Colon (tissue), 2 donors: ENCODE data around the gene LILRA6.
"Not testable (repeated sequence)": the region's sequence is repeated elsewhere in the genome, so short reads cannot be mapped to it uniquely, and the experiment has no call there.

Experiments used
- FAIRE-seq: peaks from 2 replicates; lab custom pipeline; 2012; peaks lifted over from hg19 to GRCh38; lab: Jason Lieb, UNC
- donor health status: control.
- donor health status: control.

LILRA6 gene

DNA sequence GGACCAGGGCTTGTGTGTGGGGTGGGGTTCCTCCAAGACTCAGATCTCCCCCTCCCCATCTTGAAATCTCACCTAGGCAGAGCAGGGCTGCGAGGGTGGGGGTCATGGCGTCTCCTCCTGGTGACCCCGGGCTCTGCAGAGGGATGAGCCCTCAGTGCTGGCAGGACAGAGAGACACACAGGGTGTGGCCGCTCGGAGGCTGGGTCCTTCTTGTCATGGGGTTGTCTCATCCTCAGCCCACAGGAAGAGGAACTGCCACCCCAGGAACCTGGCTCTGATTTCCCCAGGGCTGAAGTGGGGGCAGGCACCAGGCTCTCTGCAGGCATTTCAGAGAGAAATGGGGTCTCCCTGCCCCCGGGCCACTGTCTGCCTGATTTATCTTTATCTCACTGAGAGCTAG is at the start of gene LILRA6:
LILRA6 (minus strand) TSS at position 145 of the 400 bp plus-strand sequence.
- not testable (repeated sequence) for FAIRE-seq

DNA sequence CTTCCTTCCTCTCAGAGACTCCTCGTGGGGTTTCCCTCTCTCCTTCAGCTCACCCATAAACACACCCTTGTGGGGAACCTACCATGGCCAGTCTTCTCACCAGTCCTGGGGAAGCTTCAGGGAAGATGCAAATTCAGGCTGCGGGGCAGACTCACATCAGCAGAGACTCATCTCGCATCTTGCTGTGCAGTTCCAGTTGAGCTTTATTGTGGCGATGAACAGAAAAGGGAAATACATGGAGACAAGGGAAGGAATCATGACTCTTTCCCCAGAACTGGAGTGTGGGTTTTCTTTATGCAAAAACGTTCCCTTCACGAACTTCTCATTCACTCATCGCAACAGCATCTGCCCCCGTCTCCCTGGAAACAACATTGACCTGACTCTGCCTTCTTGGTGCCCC is 46.6 kb upstream of the LILRA6 start:
- not testable (repeated sequence) for FAIRE-seq

DNA sequence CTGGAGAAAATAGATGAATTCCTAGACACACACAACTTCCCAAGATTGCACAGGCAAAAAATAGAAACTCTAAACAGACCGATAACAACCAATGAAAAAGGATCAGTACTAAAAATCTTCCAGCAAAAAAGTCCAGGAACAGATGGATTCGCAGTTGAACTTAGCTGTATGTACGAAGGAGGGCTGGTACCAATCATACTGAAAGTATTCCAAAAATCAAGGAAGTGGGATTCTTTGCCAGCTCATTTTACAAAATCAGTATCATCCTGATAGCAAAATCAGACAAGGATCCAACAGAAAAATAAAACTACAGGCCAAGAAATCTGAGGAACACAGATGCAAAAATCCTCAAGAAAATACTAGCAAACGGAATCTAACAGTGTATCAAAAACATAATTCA is 44.9 kb upstream of the LILRA6 start:
- no peak for FAIRE-seq

DNA sequence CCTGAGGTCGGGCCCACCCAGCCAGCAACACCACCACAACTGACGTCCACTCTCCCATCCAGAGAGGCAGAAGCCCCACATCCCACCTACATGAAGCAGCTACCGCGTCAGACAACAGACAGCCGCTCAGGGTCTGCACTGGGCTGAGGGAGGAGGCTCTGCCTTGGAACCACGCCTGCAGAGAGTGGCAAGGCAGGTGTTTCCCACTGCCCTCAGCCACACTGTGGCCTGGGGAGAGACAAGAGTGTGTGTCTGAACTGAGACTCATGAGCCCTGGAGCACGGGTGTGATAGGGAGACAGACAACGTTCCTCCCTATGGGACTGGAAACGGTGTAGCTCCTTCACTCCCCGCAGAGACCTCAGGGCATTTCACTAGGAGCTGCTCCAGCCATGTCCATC is 43.7 kb upstream of the LILRA6 start:
- not testable (repeated sequence) for FAIRE-seq

DNA sequence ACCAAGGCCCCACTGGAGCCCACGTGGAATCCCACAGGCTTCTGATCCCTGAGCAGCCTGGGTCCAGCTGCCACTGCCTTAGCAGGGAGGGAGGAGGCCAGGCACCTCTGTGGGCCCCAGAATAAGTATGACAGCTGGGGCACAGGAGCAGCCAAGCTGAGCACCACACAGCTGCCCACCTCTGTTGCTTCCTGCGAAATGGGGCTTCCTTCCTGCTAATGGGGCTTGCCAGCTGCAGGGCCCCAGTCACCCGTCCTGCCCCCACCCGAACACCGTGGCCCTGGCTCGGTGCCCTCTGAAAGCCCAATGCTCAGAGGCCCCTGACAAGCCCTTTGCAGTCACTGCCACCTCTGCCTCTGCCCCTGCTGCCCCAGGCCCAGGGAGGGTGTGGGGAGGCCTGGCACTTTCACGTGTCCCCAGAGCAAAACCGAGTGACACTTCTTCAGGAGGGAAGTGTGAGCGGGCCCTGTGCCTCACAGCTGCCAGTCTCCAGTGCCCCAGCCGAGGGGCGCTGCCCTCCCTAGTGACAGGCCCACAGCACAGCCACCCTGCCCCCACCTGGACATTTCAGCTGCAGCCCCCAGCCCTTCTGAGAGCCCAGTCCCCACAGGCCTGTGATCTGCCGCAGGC is 43.0 kb upstream of the LILRA6 start:
- not testable (repeated sequence) for FAIRE-seq

DNA sequence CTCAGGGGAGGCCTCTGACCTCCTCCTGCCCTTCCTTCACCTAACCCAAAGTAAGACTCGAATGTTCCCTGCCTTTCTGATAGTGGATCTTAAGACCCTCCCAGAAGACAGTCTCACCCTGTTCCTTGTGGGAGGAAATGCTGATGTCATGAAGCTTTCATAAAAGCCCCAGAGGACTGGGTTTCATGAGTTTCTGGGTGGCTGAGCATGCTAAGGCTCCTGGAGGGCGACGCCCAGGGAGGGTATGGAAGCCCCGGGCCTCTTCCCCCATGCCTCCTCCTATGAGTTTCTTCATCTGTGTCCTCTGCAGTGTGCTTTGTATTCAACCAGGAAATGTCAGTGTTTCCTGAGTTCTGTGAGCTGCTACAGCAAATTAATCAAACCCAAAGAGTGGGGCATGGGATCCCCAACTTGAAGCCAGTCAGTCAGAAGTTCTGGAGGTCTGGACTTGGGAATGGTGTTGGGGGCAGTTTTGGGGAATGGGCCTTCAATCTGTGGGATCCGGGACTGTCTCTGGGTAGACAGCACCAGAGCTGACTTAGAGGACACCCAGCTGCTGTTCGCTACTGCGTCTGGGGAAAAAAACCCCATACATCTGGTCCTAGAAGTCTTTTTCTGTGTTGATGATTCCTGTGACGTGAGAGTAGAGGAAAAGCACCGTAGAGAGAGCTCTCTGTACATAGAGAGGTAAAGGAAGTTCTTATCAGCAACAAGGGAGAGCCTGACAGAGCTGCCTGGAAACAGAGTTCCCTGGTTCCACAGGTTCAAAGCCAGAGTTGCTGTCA is 40.3 kb upstream of the LILRA6 start:
- FAIRE-seq, result no peak

DNA sequence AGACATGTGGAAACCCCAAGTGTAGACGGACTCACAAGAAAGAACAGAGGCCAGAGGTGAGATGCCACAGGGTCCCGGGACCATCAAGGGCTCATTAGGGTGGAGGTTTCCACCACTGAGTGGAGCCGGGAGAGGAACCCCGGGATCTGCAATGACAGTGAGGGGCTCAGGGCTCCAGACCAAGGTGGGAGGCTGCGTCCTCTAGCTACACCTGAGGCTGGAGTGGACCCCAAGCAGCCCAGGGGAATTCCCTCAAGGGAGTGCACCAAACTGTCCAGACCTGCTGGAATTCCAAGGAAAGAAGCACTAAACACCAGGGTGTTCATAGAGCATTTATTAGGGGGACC is 39.1 kb upstream of the LILRA6 start:
- FAIRE-seq, result not testable (repeated sequence)

DNA sequence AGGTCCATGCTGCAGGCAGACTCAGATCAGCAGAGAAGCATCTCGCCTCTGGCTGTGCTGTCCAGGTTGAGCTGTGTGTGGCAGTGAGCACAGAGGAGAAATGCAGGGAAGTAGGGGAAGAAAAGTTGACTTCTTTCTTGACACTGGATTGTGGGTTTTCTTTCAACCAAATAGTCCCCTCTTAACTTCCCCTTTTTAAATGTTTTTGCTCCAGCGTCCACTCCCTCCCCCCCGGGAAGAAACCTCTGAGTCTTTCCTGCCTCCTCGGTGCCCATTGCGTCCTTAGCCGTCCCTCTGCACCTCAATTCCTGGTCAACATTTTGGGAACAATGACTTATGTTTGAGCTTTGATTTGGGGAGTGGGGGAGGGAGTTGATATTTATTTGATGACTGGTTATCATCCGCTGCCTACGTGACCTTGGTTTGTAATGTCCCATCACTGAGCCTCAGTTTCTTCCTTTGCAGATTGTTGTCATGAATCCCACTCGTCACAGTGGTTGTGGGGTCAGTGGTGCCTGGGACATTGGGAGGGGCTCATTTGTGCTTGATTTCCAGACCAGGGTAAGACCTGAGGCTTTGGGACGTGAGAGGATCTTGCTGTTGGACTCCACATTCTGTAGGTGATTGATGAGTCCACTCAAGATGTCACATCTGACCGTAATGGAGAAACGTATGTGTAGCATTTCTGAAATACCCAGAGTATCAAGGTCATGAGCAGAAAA is 38.6 kb upstream of the LILRA6 start, which contains the start of gene LILRB2:
LILRB2 (minus strand) TSS at position 104 of the 722 bp plus-strand sequence. CDS start 614 bp downstream, outside the sequence.
- FAIRE-seq, result no peak

DNA sequence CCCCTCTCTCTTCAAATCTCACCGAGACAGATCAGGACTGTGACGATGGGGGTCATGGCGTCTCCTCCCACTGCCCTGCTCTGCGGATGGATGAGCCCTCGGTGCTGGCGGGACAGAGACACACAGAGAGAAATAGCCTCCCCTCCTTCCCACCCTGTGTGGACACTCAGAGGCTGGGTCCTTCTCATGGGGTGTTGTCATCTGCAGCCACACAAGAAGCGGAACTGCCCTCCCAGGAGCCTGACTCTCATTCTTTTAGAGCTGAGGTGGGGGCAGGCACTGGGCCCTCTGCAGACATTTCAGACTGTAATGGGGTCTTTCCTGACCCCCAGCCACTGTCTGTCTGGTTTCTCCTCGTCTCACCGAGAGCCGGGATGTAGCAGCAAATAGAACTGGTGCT is 37.9 kb upstream of the LILRA6 start:
- not testable (repeated sequence) for FAIRE-seq

DNA sequence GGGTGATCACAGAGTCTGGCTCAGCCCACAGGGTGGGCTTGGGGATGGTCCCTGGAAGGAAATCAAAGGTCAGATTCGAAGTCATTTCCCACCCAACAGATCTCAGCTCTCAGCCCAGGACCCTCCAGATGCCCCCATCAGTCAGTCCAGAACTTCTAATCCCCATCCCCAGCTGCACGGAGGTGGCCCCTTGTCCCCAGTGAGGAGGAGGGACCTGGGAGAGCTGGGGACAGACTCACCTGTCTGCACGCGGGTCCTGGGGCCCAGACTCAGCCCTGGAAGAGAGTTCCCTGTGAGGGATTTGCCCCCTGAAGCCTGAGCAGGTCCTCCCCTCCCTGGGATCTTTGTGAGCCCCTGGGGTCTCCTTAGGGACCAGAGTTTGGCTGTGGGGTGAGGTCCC is 37.4 kb upstream of the LILRA6 start:
- not testable (repeated sequence) for FAIRE-seq

DNA sequence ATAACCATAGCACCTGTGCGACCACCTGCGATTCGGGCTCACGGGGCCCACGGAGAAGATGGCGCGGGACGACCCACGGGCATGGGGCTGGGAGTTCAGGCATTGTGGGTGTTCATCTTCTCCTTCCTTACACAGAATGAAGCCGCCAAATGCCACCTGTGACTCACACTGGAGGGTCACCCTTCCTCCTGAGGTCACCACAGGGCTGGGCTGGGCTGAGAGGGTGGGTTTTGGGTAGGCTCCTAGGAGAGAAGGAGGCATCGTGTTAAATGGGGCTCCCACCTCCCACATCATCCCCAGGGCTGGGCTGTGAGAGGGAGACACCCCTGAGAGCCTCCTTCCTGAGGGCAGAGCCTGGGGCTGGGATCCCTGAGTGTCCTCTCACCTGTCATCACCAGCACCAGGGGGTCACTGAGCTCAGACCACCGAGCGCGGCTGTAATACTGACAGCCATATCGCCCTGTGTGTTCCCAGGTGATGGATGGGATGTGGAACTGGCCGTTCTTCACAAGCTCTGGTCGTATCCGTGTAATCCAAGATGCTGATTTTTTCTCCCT is 36.9 kb upstream of the LILRA6 start:
- no peak for FAIRE-seq

DNA sequence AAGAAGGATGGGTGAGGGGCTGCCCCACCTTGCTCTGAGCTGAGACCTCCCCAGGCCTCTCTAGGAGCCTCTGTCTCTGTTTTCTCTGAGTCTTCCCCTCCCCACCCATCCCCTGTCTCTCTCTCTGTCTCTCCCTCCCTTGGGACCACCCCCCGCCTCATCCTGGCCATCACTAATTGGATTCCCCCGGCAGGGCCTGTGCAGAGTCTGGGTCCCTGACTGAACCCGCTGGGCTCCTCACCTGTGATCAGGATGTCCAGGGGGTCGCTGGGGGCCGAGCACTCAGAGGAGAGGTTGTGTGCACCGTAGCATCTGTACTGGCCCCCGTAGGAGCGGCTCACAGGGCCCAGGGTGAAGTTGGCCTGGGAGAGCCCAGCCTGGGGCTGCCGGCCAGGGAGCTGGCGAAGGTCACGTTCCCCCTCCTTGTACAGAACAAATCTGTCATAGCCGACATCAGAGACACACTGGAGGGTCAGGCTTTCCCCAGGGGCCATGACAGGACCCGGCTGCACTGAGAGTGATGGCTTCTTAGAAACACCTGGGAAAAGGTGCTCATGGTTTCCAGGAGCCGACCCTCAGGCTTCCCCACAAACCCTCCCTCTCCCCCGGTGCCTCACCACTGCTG is 36.1 kb upstream of the LILRA6 start:
- not testable (repeated sequence) for FAIRE-seq

DNA sequence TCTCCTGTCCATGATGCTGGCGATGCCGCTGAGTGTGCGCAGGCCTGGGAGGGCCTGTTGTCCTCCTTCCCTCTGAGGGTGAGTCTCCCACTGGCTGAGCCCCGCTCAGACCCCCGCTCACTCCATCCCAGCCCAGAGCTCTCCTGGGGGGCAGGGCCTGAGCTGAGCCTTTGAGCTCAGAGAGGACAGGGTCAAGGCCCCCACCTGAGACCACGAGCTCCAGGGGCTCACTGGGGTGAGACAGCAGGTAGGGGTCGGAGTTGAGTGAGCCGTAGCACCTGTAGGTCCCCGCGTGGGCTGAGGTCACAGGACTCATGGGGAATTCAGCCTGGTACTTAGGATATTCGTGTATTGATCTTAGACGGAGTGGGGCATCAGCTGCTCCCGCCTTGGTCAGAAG is 35.5 kb upstream of the LILRA6 start:
- FAIRE-seq, result not testable (repeated sequence)

DNA sequence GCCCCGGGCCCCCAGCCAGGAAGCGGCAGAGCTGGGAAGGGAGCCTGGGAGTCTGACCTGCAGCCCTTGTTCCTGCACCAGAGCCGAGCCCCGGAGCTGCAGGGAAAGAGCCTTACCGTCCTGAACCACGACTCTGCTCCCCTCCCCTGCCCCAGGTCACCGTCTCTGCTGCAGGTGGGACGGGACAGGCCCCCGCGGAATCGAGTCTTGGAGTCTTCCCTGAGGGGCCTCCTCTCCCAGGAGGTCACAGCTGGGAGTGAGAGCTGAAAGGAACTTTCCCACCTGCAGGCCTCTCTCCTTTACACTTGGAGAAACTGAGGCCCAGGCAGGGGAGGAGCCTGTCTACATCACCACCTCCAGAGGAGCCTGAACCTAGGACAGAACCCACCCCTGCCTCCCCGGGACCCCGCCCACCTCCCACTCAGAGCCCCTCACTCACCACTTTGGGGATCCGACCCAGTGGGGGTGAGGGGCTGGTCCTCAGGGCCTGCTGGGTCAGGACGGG is 34.6 kb upstream of the LILRA6 start:
- not testable (repeated sequence) for FAIRE-seq

DNA sequence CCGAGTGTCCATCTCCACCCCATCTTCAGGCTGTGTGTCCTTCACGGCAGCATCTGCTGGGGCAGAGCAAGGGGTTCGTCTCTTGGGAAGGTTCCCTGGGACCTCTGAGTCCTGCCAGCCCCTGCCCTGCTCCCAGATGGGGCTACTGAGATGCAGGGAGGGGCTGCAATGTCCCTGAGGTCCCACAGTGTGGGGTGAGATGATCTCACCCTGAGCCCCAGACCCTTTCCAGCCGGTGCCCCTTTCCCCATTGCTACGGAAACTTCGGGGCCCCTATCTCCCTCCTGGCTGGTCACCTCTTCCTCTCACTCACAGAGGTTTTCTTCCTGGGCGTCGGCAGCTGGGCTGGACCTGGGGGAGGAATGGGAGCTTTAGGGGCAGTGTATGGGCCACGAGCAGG is 33.4 kb upstream of the LILRA6 start:
- no peak for FAIRE-seq

DNA sequence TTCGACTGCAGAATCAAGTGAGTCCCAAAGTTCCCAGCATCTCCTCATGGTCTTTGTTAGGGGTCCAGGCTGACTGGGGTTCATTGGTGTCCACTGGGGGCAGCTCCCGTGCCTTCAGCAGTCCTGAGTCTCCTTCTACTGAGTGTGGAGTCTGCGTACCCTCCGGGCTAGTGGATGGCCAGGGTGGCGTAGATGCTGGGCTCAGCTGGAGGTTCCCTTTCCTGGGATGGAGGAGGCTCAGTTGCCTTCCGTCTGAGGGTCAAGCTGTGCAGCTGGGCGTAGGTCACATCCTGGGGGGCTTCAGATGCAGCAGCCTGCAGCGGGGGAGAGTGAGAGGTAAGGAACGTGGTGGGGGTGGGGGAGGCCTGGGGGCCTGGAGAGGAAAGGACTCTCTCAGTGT is 31.9 kb upstream of the LILRA6 start:
- not testable (repeated sequence) for FAIRE-seq

DNA sequence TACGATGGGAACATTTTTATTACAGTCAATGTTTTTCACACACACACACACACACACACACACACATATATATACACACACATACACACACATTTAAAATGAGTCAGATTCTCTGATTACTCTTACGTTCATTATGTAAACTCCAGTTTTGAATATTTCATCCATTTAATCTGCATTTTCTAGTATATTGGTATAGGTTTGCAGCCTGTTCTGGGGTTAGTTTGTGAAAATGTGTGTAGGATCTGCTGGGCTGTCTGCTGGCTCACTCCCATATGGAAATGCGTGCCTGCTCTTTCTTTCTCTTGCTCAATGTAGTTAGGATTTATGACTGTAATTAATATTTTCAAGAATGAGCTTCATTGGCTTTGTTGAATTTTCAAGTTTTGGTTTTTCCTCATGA is 31.2 kb upstream of the LILRA6 start:
- FAIRE-seq, result no peak

DNA sequence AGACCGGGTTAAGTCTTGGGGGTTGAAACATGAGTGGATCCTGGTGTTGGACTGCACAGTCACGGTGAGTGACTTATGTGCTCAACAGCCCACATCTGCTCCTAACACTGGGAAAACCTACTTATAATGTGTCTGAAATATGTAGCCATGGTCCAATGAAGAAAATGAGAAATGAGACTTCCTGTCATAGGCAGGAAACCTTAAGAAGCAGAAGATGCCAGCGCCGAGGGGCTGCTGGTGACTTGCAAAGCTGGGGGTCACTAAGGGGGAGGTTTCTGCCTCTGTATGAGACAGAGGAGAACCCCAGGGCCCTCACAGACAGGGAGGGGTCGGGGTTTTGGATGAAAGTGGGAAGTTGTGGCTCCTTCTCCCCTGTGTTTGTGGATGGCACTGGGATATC is 29.6 kb upstream of the LILRA6 start:
- FAIRE-seq, result not testable (repeated sequence)

DNA sequence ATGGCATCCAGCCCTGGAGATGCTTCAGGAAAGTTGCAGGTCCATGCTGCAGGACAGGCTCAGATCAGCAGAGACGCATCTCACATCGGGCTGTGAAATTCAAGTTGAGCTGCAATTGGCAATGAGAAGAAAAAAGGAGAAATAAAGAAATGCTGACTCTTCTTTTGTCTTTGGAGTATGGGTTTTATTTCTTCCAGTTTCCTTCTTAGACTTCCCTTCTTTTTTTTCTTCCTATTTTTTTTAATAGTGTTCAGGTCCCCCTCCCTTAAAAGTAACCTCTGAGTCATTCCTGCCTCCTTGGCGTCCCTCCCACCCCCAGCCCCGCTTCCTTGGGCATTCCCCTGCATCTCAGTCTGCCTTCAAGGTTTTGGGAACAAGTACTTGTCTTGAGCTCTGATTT is 29.0 kb upstream of the LILRA6 start:
- FAIRE-seq, result not testable (repeated sequence)

DNA sequence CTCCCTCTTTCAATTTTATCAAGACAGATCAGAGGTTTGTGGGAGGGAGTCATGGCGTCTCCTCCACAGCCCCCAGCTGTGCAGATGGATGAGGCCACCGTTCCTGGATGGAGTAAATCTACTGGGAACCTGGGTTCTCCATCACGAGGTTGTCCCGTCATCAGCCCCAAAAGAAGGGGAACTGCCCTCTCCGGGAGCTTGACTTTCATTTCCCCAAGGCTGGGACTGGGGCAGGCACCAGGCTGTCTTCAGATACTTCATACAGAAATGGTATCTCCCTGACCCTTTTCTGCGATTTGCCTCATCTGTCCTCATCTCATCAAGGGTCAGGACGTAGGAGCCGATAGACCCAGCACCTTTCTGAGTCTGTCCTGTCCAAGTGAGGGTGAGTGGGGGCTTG is 28.5 kb upstream of the LILRA6 start:
- no peak for FAIRE-seq

DNA sequence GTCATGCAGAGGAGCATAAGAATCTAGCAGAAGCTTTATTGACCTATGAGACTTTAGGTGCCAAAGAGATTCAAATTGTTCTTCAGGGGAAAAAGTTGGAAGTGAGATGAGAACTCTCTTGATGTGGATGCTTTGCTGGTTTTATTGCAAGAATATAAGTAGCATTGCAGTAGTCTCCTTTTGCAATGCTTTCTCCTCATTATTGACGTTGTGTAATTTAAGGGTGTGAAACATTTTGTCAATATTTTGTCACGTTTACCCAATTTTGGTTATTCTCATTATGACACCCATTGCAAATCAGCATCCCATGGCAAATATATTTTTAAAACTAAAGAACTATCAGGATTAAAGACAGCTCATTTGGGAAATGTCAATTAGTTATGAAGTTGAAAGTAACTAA is 26.3 kb upstream of the LILRA6 start:
- no peak for FAIRE-seq

DNA sequence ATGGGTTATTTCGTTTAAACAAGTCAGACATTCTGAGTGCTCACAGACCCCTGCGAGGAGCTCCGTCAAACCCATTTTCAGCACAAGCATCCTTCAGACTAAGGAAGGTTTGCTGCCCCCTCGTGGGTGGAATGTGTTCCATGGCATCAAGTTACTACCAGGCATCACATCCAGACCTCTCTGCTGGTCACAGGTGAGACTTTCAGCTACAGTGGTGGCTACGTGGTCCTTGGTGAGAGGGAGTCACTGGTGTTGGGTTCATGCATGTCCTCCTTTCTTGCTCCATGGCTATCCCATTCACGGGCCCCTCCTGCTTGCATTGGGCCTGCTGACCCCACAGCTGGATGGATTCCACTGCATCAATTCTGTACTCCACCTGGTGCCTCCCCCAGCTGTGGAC is 23.5 kb upstream of the LILRA6 start:
- FAIRE-seq, result no peak
